Spleen (tissue), 7 donors: ENCODE data around the gene RNGTT.

Experiments
- POLR2A ChIP-seq, 3 donors: fragments of 450-650 bp; IDR thresholded peaks; one replicate each; pipeline ENCODE4 v1.5.1; 2017; ENCODE audit warnings: antibody characterized with exemption in 3 of 3, mild to moderate bottlenecking in 1 of 3
- POLR2AphosphoS5 ChIP-seq, 3 donors: sonication (generic); formaldehyde crosslinking; IDR thresholded peaks; one replicate each; pipeline ENCODE4 v1.5.1; 2017; ENCODE audit warnings: antibody characterized with exemption in 3 of 3
- TF ChIP-seq, protein P1 (sequence below), 11 experiments: fragments of 200-600 bp in 7 of 11; fragments of 450-650 bp in 4 of 11; sonication (generic) in 4 of 11; IDR thresholded peaks in 8 of 11; conservative IDR thresholded peaks in 3 of 11; 1 replicate in 7 of 11; 2 replicates in 4 of 11; pipeline versions ENCODE4 v1.4.0 to v1.8.0; 2016 to 2021; ENCODE audit warnings: antibody characterized with exemption in 11 of 11, inconsistent platforms in 4 of 11, mild to moderate bottlenecking in 1 of 11
- donor health status: DM: no; HTN: no; CAD: no; lungs with moderate emphysema.
- donor health status: DM: no; HTN: no; CAD: no.
- donor health status: DM: no; HTN: no; CAD: no.

DNA sequence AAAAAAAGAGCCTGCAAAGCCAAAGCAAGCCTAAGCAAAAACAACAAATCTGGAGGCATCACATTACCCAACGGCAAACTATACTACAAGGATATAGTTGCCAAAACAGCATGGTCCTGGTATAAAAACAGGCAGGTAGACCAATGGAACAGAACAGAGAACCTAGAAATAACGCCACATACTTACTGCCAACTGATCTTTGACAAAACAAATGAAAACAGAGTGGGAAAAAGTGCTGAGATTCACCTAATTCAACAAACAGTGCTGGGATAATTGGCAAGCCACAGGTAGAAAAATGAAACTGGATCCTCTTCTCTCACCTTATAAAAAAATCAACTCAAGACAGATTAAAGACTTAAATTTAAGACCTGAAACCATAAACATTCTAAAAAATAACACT is 291.8 kb downstream of the RNGTT start:
- TF ChIP-seq, protein P1, sequence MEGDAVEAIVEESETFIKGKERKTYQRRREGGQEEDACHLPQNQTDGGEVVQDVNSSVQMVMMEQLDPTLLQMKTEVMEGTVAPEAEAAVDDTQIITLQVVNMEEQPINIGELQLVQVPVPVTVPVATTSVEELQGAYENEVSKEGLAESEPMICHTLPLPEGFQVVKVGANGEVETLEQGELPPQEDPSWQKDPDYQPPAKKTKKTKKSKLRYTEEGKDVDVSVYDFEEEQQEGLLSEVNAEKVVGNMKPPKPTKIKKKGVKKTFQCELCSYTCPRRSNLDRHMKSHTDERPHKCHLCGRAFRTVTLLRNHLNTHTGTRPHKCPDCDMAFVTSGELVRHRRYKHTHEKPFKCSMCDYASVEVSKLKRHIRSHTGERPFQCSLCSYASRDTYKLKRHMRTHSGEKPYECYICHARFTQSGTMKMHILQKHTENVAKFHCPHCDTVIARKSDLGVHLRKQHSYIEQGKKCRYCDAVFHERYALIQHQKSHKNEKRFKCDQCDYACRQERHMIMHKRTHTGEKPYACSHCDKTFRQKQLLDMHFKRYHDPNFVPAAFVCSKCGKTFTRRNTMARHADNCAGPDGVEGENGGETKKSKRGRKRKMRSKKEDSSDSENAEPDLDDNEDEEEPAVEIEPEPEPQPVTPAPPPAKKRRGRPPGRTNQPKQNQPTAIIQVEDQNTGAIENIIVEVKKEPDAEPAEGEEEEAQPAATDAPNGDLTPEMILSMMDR (IDR thresholded peaks at IDR 0.05 in 8 of 11, conservative IDR thresholded peaks at IDR 0.05 in 3 of 11): no peak
- TF ChIP-seq POLR2AphosphoS5 (IDR thresholded peaks at IDR 0.05) (no peak), POLR2A (IDR thresholded peaks at IDR 0.05) (no peak)
